ENCODE measurements around the gene GPT2.

GPT2 gene

GRCh38 chr16:46883353-46883689 is 841 bp upstream of the GPT2 start:
- TF ChIP-seq, protein P1, sequence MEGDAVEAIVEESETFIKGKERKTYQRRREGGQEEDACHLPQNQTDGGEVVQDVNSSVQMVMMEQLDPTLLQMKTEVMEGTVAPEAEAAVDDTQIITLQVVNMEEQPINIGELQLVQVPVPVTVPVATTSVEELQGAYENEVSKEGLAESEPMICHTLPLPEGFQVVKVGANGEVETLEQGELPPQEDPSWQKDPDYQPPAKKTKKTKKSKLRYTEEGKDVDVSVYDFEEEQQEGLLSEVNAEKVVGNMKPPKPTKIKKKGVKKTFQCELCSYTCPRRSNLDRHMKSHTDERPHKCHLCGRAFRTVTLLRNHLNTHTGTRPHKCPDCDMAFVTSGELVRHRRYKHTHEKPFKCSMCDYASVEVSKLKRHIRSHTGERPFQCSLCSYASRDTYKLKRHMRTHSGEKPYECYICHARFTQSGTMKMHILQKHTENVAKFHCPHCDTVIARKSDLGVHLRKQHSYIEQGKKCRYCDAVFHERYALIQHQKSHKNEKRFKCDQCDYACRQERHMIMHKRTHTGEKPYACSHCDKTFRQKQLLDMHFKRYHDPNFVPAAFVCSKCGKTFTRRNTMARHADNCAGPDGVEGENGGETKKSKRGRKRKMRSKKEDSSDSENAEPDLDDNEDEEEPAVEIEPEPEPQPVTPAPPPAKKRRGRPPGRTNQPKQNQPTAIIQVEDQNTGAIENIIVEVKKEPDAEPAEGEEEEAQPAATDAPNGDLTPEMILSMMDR (IDR thresholded peaks at IDR 0.05; ENCODE audit: insufficient read depth, low read depth, low read length, missing control alignments), result no peak
- DNase-seq (ENCODE audit: low read depth), result no peak
- peak overlapping the region; percentile 56 for H3K4me3 ChIP-seq (ENCODE audit: low read depth, low read length)

GRCh38 chr16:46884513-46885293 is 541 bp downstream of the GPT2 start:
- TF ChIP-seq, protein P1 (IDR thresholded peaks at IDR 0.05; ENCODE audit: insufficient read depth, low read depth, low read length, missing control alignments), result no peak
- peak; percentile 28 for DNase-seq (ENCODE audit: low read depth)
- H3K4me3 ChIP-seq (ENCODE audit: low read depth, low read length), result peak overlapping the region; percentile 56

GRCh38 chr16:46885960-46886763 is 2.0 kb downstream of the GPT2 start:
- TF ChIP-seq, protein P1 (IDR thresholded peaks at IDR 0.05; ENCODE audit: insufficient read depth, low read depth, low read length, missing control alignments), result no peak
- no peak for DNase-seq (ENCODE audit: low read depth)
- H3K4me3 ChIP-seq (ENCODE audit: low read depth, low read length), result no peak overlapping the region

GRCh38 chr16:46886764-46887523 is 2.8 kb downstream of the GPT2 start:
- TF ChIP-seq, protein P1 (IDR thresholded peaks at IDR 0.05; ENCODE audit: insufficient read depth, low read depth, low read length, missing control alignments), result no peak
- no peak for DNase-seq (ENCODE audit: low read depth)
- H3K4me3 ChIP-seq (ENCODE audit: low read depth, low read length), result no peak overlapping the region

GRCh38 chr16:46887524-46887854 is 3.3 kb downstream of the GPT2 start:
- TF ChIP-seq, protein P1 (IDR thresholded peaks at IDR 0.05; ENCODE audit: insufficient read depth, low read depth, low read length, missing control alignments), result no peak
- H3K4me3 ChIP-seq (ENCODE audit: low read depth, low read length), result no peak overlapping the region
- no peak for DNase-seq (ENCODE audit: low read depth)

DNA sequence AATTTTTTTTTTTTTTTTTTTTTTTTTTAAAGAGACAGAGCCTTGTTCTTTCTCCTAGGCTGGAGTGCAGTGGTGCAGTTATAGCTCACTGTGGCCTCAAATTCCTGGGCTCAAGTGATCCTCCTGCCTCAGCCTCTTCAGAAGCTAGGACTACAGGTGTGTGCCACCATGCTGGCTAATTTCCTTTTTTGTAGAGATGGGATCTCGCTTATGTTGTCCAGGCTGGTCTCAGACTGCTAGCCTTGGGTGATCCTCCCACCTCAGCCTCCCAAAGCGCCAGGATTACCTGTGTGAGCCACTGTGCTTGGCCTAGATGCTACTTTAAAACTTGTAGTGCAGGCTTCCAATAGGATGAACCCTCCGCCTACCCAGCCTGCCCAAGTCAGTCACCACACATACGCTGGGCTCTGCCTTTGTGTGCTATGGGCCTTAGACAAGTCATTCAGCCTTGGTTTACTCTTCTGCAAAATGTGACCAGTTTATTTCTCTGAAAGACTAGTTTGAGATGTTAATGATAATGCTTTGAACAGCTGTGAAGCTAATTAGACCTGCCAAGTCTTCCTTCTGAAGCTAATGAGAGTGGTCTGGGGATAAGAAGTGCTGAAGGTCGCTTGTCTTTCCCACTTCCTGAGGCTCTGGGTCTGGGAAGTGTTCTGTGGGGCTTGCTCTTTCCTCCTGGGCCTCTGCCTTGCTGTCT is 5.2 kb downstream of the GPT2 start:
- DNase-seq (ENCODE audit: low read depth), result no peak
- TF ChIP-seq, protein P1 (IDR thresholded peaks at IDR 0.05; ENCODE audit: insufficient read depth, low read depth, low read length, missing control alignments), result no peak
- no peak overlapping the region for H3K4me3 ChIP-seq (ENCODE audit: low read depth, low read length)

Measured in GM12865 (cell line).